Kidney (tissue), 14 donors: ENCODE data around the gene GRAP. TPM values are rescaled to one million over a fixed set of nuclear protein-coding genes. Genes with fewer than 3 reads are reported as not detected.

ENCODE experiments used
- DNase-seq, 5 donors: peaks; one replicate each; pipeline ENCODE4 v3.0.0-alpha.2; 2013 to 2020
- FAIRE-seq: peaks from 2 replicates; lab custom pipeline; 2012; peaks lifted over from hg19 to GRCh38; lab: Jason Lieb, UNC
- H3K27ac ChIP-seq, 2 donors: one replicate each; pipeline ENCODE4 v1.7.0; 2013; ENCODE audit warnings: low read depth in 2 of 2, low read length in 2 of 2, inconsistent platforms in 1 of 2
- H3K27me3 ChIP-seq: one replicate; pipeline ENCODE4 v1.7.1; 2013; ENCODE audit warnings: low read length, inconsistent platforms; ENCODE audit not compliant: control insufficient read depth, insufficient read depth
- H3K36me3 ChIP-seq, 3 donors: one replicate each; pipeline versions ENCODE4 v1.7.0 to v1.7.1; 2013; ENCODE audit warnings: low read length in 3 of 3, control low read depth in 1 of 3, inconsistent platforms in 1 of 3; ENCODE audit not compliant: insufficient read depth in 3 of 3, control insufficient read depth in 2 of 3
- H3K4me1 ChIP-seq, 3 donors: one replicate each; pipeline versions ENCODE4 v1.7.0 to v1.7.1; 2013; ENCODE audit warnings: low read length in 3 of 3, inconsistent platforms in 1 of 3, low read depth in 1 of 3; ENCODE audit not compliant: control insufficient read depth in 2 of 3, insufficient read depth in 2 of 3
- H3K4me3 ChIP-seq, 3 donors: one replicate each; pipeline versions ENCODE4 v1.7.0 to v1.8.1; 2013; ENCODE audit warnings: low read length in 3 of 3, control low read depth in 1 of 3, inconsistent platforms in 1 of 3
- H3K9ac ChIP-seq, 3 donors: one replicate each; pipeline versions ENCODE4 v1.7.0 to v1.7.1; 2013; ENCODE audit warnings: low read length in 3 of 3, control low read depth in 1 of 3, inconsistent platforms in 1 of 3
- H3K9me3 ChIP-seq, 3 donors: one replicate each; pipeline versions ENCODE4 v1.7.0 to v1.7.1; 2013; ENCODE audit warnings: low read length in 3 of 3, control low read depth in 1 of 3, inconsistent platforms in 1 of 3; ENCODE audit not compliant: control insufficient read depth in 2 of 3, insufficient read depth in 1 of 3
- intact Hi-C: fragments of 100-400 bp; cut with DNase I; formaldehyde crosslinking; loops from one replicate; pipeline ENCODE4 v1.11.1; 2022
- polyA plus RNA-seq: library from polyadenylated mRNA; stranded (reverse); fragments of 350-450 nt; fragmentation: Illumina TruSeq; extraction: RNeasy Lipid Tissue Mini Kit (QIAGEN cat#74804); gene quantifications from one replicate; pipeline ENCODE4 v1.2.3, GENCODE V29; 2014; ENCODE audit warnings: low read depth, low replicate concordance; ENCODE audit not compliant: insufficient read depth
- total RNA-seq: library from RNA; stranded (reverse); fragmentation: NEBNext Ultra II Directional; extraction: Animal tissue kit (Norgen Biotek cat#: 25700); gene quantifications from one replicate; pipeline ENCODE4 v1.2.1, GENCODE V29; 2021
- TF ChIP-seq, protein P1 (sequence below): IDR thresholded peaks from 3 replicates; pipeline ENCODE4 v1.5.1; 2012; ENCODE audit warnings: mild to moderate bottlenecking, moderate library complexity, borderline replicate concordance; ENCODE audit not compliant: insufficient read depth; ENCODE audit errors: extremely low read depth
- donor health status: control.
- donor health status: control.
- donor health status: control.
- donor health status: control.
- donor health status: control.
- donor health status: DM: yes; HTN: yes; CAD: no.
- donor health status: Normal renal cell carcinoma (clear cell type).

The GRAP gene
- total and polyA plus RNA-seq, 2 donors from 2014 or later: 7.0 to 8.4 TPM

DNA sequence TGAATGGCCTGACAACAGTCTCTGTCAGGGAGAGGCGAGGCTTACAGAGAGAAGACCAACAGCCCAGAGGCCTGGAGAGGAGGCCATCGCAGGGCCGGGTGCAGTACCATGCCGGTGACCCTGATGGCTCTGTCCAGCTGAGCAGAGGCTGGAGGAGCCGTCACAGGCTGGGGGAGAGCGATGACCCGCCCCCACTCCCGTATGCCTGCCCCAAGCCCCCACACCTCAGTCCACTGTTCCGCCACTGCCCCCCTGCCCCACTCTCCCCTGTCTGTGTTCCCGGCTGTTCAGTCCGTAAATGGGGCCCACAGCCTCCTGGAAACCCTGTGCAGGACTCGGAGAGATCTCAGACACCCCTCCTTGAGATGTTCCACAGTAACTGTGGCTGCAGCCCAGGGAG, 29.4 kb downstream of the GRAP start:
- DNase-seq: peak in 1 of 5 donors; percentile 63
- Histone ChIP-seq H3K36me3 (no peaks in the 10 kb centered on the region), H3K27me3 (no peaks in the 10 kb centered on the region), H3K9me3 (no peaks in the 10 kb centered on the region), H3K9ac (no peak overlapping the region), H3K4me3 (no peak overlapping the region), H3K4me1 (no peaks in the 10 kb centered on the region), H3K27ac (no peak overlapping the region)
- intact Hi-C loops: no loop called here
- TF ChIP-seq, protein P1, sequence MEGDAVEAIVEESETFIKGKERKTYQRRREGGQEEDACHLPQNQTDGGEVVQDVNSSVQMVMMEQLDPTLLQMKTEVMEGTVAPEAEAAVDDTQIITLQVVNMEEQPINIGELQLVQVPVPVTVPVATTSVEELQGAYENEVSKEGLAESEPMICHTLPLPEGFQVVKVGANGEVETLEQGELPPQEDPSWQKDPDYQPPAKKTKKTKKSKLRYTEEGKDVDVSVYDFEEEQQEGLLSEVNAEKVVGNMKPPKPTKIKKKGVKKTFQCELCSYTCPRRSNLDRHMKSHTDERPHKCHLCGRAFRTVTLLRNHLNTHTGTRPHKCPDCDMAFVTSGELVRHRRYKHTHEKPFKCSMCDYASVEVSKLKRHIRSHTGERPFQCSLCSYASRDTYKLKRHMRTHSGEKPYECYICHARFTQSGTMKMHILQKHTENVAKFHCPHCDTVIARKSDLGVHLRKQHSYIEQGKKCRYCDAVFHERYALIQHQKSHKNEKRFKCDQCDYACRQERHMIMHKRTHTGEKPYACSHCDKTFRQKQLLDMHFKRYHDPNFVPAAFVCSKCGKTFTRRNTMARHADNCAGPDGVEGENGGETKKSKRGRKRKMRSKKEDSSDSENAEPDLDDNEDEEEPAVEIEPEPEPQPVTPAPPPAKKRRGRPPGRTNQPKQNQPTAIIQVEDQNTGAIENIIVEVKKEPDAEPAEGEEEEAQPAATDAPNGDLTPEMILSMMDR: no peak
- FAIRE-seq: no peak

DNA sequence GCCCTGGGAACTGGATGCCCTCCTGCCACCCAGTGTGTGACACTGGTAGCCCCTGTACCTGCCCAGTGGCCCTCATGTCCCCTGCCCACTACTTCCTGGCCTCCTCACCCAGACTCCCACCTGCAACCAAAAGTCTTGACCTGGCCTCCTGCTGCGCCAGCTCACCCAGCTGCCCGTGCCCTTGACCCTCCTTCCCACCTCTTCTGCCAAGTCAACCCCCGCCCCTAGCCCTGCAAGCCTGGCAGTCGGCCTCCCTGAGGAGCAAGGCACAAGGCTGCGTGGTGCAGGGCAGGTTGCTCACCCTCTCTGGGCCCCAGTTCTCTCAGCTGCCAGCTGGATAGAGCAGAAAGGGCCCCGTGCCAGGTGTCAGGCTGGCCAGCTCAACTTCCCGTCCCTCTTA, 29.9 kb downstream of the GRAP start:
- Histone ChIP-seq H3K9ac (no peak overlapping the region), H3K36me3 (no peaks in the 10 kb centered on the region), H3K27me3 (no peaks in the 10 kb centered on the region), H3K27ac (no peak overlapping the region), H3K4me1 (no peaks in the 10 kb centered on the region), H3K4me3 (no peak overlapping the region), H3K9me3 (no peaks in the 10 kb centered on the region)
- no peak for FAIRE-seq
- peak in 1 of 5 donors; percentile 50 for DNase-seq
- intact Hi-C loops: no loop called here
- TF ChIP-seq, protein P1: no peak

DNA sequence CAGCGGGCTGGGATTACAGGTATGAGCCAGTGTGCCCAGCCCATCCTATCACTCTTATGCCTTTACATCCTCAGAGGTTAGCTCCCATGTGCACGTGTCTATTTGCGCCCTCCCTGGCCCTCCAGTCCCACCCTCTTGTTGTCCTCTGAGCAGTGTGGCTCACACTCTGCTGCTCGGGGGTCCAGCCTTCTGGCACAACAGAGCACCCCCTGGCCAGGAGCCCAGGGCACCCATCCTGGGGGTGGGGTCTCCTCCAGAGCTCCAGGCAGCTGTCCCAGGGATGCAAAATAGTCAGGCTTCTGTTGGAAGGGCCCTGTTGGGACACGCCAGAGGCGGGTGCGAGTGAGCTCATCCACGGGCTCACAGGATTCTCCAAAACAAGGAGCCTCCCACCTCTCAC, 30.5 kb downstream of the GRAP start:
- H3K4me3 ChIP-seq: no peak overlapping the region
- DNase-seq: peak in 1 of 5 donors; percentile 63
- H3K9ac ChIP-seq: no peak overlapping the region
- no peak overlapping the region for H3K27ac ChIP-seq
- no peaks in the 10 kb centered on the region for H3K36me3 ChIP-seq
- FAIRE-seq: no peak
- TF ChIP-seq, protein P1: no peak
- no peaks in the 10 kb centered on the region for H3K27me3 ChIP-seq
- no peaks in the 10 kb centered on the region for H3K9me3 ChIP-seq
- intact Hi-C loops: no loop called here
- H3K4me1 ChIP-seq: no peaks in the 10 kb centered on the region

DNA sequence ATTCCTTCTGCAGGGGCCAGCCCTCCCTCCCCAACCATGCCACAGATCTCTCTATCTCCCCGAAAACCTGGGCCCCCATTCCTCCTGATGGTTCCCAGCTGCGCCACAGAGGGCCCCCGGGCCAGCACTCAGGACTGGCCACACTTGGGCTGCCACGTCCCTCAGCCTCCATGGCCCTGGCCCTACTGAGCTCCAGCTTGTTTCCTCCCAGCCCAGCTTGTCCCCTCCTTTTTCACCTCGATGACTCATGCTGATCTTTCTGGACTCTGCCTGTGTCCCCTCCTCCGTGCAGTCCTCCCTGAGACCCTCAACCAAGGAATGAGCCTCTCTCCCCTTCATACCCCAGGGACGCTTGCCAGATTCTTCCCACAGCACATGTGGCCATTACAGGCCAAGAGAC, 31.3 kb downstream of the GRAP start:
- no peak for FAIRE-seq
- H3K27ac ChIP-seq: no peak overlapping the region
- peak in 1 of 5 donors; percentile 63 for DNase-seq
- H3K9me3 ChIP-seq: no peaks in the 10 kb centered on the region
- H3K9ac ChIP-seq: no peak overlapping the region
- H3K36me3 ChIP-seq: no peaks in the 10 kb centered on the region
- H3K27me3 ChIP-seq: no peaks in the 10 kb centered on the region
- H3K4me1 ChIP-seq: no peaks in the 10 kb centered on the region
- TF ChIP-seq, protein P1: no peak
- no peak overlapping the region for H3K4me3 ChIP-seq
- intact Hi-C loops: no loop called here
